SK-N-SH treated with all-trans-retinoic acid at 6 μM for 48 hours (cell line): ENCODE results near the gene RDH5.

Experiments used
- CSDC2 ChIP-seq: fragments of 250-450 bp; sonication (Bioruptor Pico); IDR thresholded peaks from 2 replicates; pipeline ENCODE4 v1.5.0; 2020; ENCODE audit warnings: mild to moderate bottlenecking, moderate library complexity
- TCF4 ChIP-seq: fragments of 250-450 bp; sonication (Bioruptor Pico); IDR thresholded peaks from 2 replicates; pipeline ENCODE4 v1.8.0; 2021; ENCODE audit warnings: mild to moderate bottlenecking, moderate library complexity, borderline replicate concordance
- ZFP3 ChIP-seq: fragments of 250-450 bp; sonication (Bioruptor Pico); IDR thresholded peaks from 2 replicates; pipeline ENCODE4 v1.5.0; 2020; ENCODE audit warnings: mild to moderate bottlenecking, moderate library complexity
- ZFP30 ChIP-seq: fragments of 450-650 bp; formaldehyde crosslinking; IDR thresholded peaks from 2 replicates; pipeline ENCODE4 v1.5.0; 2022; ENCODE audit warnings: mild to moderate bottlenecking, moderate library complexity
- ZNF565 ChIP-seq: fragments of 450-650 bp; formaldehyde crosslinking; conservative IDR thresholded peaks from 2 replicates; pipeline ENCODE4 v1.5.0; 2020; ENCODE audit warnings: low read depth, mild to moderate bottlenecking, moderate library complexity
- ZNF70 ChIP-seq: fragments of 450-650 bp; formaldehyde crosslinking; IDR thresholded peaks from 2 replicates; pipeline ENCODE4 v1.5.0; 2020; ENCODE audit warnings: mild to moderate bottlenecking, moderate library complexity
- ZNF8 ChIP-seq: fragments of 450-650 bp; formaldehyde crosslinking; IDR thresholded peaks from 2 replicates; pipeline ENCODE4 v1.5.0; 2020; ENCODE audit warnings: mild to moderate bottlenecking, moderate library complexity

DNA sequence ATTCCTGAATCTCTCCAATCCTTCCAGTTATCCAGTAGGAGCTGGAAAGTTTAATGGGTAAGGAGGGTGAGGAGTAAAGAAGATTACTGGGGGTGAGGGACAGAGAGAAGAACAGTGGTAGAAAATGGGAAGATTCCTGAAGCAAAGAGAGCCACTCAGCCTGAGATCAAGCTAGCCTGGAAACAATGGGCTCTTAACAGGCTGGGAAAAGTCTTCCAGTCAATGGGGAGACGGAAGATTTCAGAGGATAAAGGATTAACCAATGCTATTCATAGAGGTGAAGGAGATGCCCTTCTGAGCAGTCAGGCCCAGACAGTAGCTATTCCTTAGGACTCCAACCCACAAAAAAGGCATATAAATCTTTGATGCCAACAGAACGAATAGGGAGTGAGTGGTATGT, 37.5 kb downstream of the RDH5 start:
- no peak for TF ChIP-seq ZNF70 (CRISPR knock-in tag)
- TF ChIP-seq ZNF8 (CRISPR knock-in tag) = no peak
- TF ChIP-seq CSDC2 (CRISPR knock-in tag) = no peak
- TF ChIP-seq ZFP3 (CRISPR knock-in tag) = no peak
- no peak for TF ChIP-seq TCF4 (CRISPR knock-in tag)
- no peak for TF ChIP-seq ZNF565 (CRISPR knock-in tag)
- TF ChIP-seq ZFP30 = no peak
